Subcutaneous abdominal adipose tissue (tissue), 5 donors: ENCODE measurements around the gene RD3L.
A peak's percentile ranks its signal among the peaks of the same experiment; 100 is the strongest.

Source experiments
- H3K27ac ChIP-seq: one replicate; pipeline ENCODE4 v1.7.0; 2013; ENCODE audit warnings: low read depth, mild to moderate bottlenecking, inconsistent platforms, low read length, moderate library complexity
- H3K27me3 ChIP-seq, 5 donors: one replicate each; pipeline ENCODE4 v1.7.0; 2013; ENCODE audit warnings: low read length in 5 of 5, inconsistent platforms in 1 of 5; ENCODE audit not compliant: control insufficient read depth in 5 of 5, insufficient read depth in 4 of 5
- H3K36me3 ChIP-seq, 5 donors: one replicate each; pipeline ENCODE4 v1.7.0; 2013; ENCODE audit warnings: low read length in 5 of 5; ENCODE audit not compliant: control insufficient read depth in 5 of 5, insufficient read depth in 5 of 5
- H3K4me1 ChIP-seq, 5 donors: one replicate each; pipeline ENCODE4 v1.7.0; 2013; ENCODE audit warnings: low read length in 5 of 5, mild to moderate bottlenecking in 3 of 5, moderate library complexity in 1 of 5; ENCODE audit not compliant: control insufficient read depth in 5 of 5, insufficient read depth in 5 of 5
- H3K4me3 ChIP-seq, 5 donors: one replicate each; pipeline ENCODE4 v1.7.0; 2013; ENCODE audit warnings: low read length in 5 of 5, low read depth in 1 of 5
- H3K9ac ChIP-seq, 5 donors: one replicate each; pipeline ENCODE4 v1.7.0; 2013; ENCODE audit warnings: low read length in 5 of 5, mild to moderate bottlenecking in 4 of 5, moderate library complexity in 3 of 5
- H3K9me3 ChIP-seq, 5 donors: one replicate each; pipeline ENCODE4 v1.7.0; 2013; ENCODE audit warnings: low read length in 5 of 5; ENCODE audit not compliant: control insufficient read depth in 5 of 5
- donor health status: healthy.
- donor health status: healthy.
- donor health status: healthy.
- donor health status: healthy.
- donor health status: healthy.

The RD3L gene

DNA sequence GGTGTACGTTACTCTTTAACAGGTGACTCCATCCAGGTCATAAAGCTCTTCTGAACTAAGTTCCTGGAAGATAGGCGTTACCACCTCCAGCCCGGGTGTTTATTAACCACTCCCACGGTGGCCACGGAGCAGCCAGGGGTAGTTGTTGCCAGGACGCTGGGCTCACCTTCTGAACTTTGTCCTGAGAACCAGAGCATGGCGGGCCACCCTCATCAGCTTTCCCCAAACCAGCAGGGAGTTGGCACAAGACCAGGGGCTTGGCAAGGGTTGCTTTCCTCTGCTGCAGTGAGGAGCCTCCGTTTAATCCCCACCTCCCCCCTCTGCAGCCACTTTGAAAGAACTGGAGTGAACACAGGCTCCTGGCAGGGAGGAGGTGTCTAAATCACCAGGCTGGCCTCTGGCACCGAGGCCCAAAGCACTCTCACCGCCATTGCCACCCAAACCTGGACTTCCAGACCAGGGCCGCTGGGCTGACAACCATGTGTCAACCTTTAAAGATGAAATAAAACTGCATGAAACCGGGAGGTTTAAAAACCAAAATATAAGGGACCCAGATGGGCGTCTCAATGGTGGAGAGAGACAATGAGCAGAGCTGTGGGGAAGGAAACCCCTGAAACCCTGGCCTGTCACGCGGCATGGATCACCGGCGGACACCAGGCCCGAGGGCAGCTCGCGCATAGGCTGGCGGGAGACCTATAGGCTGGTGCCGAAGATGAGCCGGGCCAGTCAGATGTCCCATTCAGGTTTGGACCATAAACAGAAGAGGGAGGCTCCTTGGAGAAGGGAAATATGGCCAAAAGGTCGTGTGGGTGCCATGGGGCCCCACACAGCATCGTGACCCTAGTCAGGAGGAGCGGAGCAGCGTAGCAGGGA, 45.0 kb downstream of the RD3L start:
- peaks cover 0 to 4% (median 0%) of the 10 kb centered on the region in 5 donors for H3K4me1 ChIP-seq
- no peak overlapping the region for H3K9ac ChIP-seq
- no peak overlapping the region for H3K4me3 ChIP-seq
- H3K27me3 ChIP-seq: peaks cover 0 to 9% (median 3%) of the 10 kb centered on the region in 5 donors
- no peak overlapping the region for H3K27ac ChIP-seq
- H3K36me3 ChIP-seq: no peaks in the 10 kb centered on the region
- peaks cover 0 to 4% (median 0%) of the 10 kb centered on the region in 5 donors for H3K9me3 ChIP-seq

DNA sequence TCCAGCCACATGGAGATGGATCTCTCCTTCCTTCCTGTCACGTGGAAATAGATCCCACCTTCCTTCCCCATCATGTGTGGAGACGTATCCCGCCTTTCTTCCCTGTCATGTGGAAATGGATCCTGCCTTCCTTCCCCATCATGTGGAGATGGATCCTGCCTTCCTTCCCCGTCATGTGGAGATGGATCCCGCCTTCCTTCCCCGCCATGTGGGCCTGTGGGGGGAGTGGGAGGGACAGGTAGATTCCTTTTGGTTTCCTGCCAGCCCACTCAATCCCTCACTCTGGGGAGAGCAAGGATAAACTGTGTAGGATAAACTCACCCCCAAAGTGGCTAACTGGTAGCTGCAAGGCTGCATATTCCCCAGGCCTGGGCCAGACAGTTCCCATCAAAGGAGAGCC, 45.8 kb downstream of the RD3L start:
- H3K27ac ChIP-seq: no peak overlapping the region

DNA sequence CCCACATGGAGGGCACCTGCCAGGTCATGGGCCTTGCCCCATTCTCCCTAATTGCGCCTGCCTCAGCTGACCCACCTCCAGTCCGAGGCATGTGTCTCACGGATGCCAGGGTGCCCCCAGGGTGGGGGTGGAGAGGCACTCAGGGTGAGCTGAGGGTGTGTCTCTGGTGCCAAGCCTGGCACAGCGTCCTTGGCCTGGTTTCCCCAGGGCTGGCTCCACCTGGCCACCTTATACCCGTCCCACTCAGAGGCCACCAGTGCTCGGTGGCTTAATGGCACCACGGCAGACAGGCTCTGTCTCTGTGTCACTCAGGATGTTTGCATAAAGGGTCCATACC, 47.6 kb downstream of the RD3L start:
- Histone ChIP-seq H3K9me3 (peaks cover 0 to 4% (median 0%) of the 10 kb centered on the region in 5 donors), H3K36me3 (no peaks in the 10 kb centered on the region), H3K4me1 (peaks cover 5 to 20% (median 14%) of the 10 kb centered on the region in 5 donors), H3K9ac (no peak overlapping the region), H3K4me3 (no peak overlapping the region), H3K27me3 (peaks cover 0 to 9% (median 3%) of the 10 kb centered on the region in 5 donors), H3K27ac (no peak overlapping the region)

More for the DNA sequence above, 45.8 kb downstream of the RD3L start:
- H3K9ac ChIP-seq: no peak overlapping the region
- H3K9me3 ChIP-seq: peaks cover 0 to 4% (median 0%) of the 10 kb centered on the region in 5 donors
- H3K27me3 ChIP-seq: peaks cover 0 to 9% (median 3%) of the 10 kb centered on the region in 5 donors
- H3K36me3 ChIP-seq: no peaks in the 10 kb centered on the region
- peaks cover 0 to 7% (median 1%) of the 10 kb centered on the region in 5 donors for H3K4me1 ChIP-seq
- H3K4me3 ChIP-seq: no peak overlapping the region

DNA sequence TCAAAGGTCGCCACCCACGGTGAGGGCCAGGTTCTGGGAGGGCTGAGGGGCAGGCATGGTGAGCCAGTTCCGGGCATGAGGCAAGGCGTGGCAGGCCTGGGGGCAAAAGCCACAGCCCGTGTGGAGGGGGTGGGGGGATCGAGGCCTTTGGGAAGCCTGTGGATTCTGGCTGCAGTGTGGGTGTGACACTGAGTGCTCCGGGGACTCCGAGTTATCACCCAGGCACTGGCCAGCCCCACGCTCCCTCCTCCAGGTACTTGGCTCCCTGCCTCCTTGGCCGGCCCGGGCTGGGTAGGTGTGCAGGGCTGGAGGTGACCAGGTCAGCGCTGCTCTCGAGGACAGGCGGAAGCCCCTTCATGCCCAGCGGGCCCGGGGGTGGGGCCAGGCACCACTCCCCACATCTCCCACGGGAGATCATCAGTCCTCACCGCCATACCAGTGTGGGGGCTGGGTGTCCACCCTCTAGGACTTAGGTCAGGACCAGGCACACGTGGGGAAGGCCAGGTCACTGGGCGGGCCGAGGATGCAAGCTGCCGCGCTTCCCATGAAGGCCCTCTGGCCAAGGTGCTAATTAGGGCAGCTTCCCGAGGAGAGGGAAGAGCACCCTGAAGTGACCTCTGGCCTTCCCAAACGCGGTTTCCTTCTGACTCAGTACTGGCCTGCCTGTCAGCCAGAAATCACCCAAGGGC, 48.2 kb downstream of the RD3L start:
- no peak overlapping the region for H3K4me3 ChIP-seq

DNA sequence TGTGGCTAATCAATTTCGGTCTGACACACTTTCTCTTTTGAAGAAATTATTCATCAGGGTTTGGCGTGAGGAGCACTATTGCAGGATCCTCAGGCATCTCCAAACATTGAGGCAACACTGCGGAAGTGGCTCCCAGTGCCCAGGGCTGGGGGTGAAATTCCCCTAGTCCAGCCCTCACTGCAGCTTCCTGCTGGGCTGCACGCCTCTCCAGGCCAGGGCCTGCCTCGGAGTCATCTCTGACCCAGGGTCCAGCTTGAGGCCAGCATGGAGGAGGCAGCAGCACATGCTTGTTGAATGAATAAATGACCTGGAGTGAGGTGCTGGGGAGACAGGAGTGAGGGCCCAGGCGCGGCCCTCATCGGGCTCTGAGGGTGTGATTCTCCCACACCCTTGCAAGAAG, 50.1 kb downstream of the RD3L start:
- Histone ChIP-seq H3K9me3 (peaks cover 0 to 4% (median 0%) of the 10 kb centered on the region in 5 donors), H3K4me1 (peaks cover 5 to 26% (median 14%) of the 10 kb centered on the region in 5 donors), H3K4me3 (no peak overlapping the region), H3K27me3 (peaks cover 2 to 13% (median 5%) of the 10 kb centered on the region in 5 donors), H3K36me3 (no peaks in the 10 kb centered on the region), H3K27ac (no peak overlapping the region), H3K9ac (no peak overlapping the region)

More for the DNA sequence above, 48.2 kb downstream of the RD3L start:
- no peak overlapping the region for H3K9ac ChIP-seq
- H3K27ac ChIP-seq: no peak overlapping the region
- peaks cover 0 to 13% (median 5%) of the 10 kb centered on the region in 5 donors for H3K27me3 ChIP-seq
- peaks cover 5 to 25% (median 14%) of the 10 kb centered on the region in 5 donors for H3K4me1 ChIP-seq
- H3K9me3 ChIP-seq: peaks cover 0 to 4% (median 0%) of the 10 kb centered on the region in 5 donors
- H3K36me3 ChIP-seq: no peaks in the 10 kb centered on the region

DNA sequence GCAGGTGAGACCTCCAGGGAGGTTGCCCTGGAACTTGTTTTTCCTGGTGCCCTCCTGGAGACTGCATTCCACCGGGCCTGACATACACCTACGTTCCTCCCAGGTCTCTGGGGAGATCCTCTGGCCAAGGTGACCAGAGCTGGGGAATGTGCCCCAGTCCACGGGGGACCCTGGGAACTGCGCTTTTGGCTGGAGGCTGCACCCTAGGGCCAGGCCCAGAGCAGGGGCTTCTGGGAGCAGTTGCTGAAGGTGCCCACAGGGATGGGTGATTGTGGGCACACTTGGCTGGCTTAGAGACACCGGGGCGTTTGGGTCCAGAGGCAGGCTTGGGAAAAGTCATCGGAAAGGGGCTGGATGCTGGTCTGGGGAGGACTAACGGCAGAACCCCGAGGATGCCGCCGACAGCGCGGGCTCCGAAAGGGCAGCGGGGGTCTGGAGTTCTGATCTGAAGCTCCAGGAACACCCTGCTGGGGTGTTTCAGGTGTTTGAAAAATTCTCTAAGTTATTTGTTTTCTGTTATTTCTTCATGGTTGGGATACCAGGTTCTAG, 50.6 kb downstream of the RD3L start:
- Histone ChIP-seq H3K36me3 (no peaks in the 10 kb centered on the region), H3K27ac (no peak overlapping the region), H3K9me3 (peaks cover 0 to 4% (median 0%) of the 10 kb centered on the region in 5 donors), H3K4me1 (peaks cover 5 to 26% (median 14%) of the 10 kb centered on the region in 5 donors), H3K9ac (no peak overlapping the region), H3K4me3 (no peak overlapping the region), H3K27me3 (peaks cover 2 to 12% (median 8%) of the 10 kb centered on the region in 5 donors)

DNA sequence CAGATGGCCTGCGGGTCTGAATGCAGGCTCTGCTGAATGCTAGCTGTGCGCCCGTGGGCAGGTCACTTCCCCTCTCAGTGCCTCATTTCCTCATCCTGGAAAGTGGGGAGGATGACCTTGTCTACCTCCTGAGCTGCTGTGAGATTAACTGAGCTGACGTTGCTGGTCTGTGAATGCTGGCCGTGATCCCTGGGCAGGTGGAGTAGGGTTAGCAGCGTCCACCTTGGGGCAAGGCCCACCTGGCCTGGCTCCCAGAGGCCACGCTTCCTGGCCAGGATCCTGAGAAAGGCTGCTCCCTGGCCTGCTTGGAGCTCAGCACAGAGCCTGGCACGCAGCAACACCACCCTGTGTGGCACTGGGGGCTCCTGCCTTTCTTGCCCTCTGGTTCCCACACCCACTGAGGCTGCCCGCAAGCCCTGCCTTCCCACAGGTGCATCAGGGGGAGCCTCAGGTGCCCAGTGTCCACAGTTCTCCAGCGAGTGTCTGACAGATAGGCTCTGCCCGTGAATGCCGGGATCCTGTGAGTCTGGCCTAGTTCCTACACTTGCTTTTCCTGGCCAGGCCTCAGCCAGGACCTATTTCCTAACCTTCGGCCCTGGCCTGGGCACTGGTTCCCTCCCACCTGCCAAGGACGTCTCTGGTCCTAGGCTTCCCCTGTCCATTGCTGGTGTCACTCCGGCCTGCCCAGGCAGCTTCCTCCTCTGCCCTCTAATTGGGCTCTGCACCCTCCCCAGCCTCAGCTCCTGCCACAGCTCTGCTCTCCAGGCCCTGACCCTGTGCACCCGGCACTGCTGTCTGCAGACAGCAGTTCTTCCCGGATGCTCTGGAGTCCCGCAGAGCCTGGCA, 51.3 kb downstream of the RD3L start:
- H3K9me3 ChIP-seq: no peaks in the 10 kb centered on the region
- H3K4me3 ChIP-seq: no peak overlapping the region
- no peak overlapping the region for H3K27ac ChIP-seq
- no peaks in the 10 kb centered on the region for H3K36me3 ChIP-seq
- peak overlapping the region in 2 of 5 donors; percentile 41 to 46 for H3K9ac ChIP-seq
- peaks cover 2 to 11% (median 6%) of the 10 kb centered on the region in 5 donors for H3K27me3 ChIP-seq
- H3K4me1 ChIP-seq: peaks cover 5 to 26% (median 18%) of the 10 kb centered on the region in 5 donors
